Upper lobe of right lung (tissue), 1 donor: Measurements from ENCODE around the gene RNF43. TPM values are rescaled to one million over a fixed set of nuclear protein-coding genes. Genes with fewer than 3 reads are reported as not detected.
A peak's percentile ranks its signal among the peaks of the same experiment; 100 is the strongest.

Experiments used
- ATAC-seq: fragments of 200-7000 bp; cut with Tn5 transposase; one replicate; pipeline ENCODE4 v1.9.1; 2020; ENCODE audit warnings: mild to moderate bottlenecking, moderate library complexity
- DNase-seq: peaks from one replicate; pipeline ENCODE4 v3.0.0-alpha.2; 2020
- H3K27ac ChIP-seq: fragments of 200-600 bp; one replicate; pipeline ENCODE4 v1.8.0; 2022
- H3K27me3 ChIP-seq: fragments of 200-600 bp; one replicate; pipeline ENCODE4 v1.8.0; 2022; ENCODE audit warnings: mild to moderate bottlenecking
- H3K36me3 ChIP-seq: fragments of 200-600 bp; one replicate; pipeline ENCODE4 v1.8.0; 2022
- H3K4me1 ChIP-seq: fragments of 200-600 bp; one replicate; pipeline ENCODE4 v1.8.0; 2022
- H3K4me3 ChIP-seq: fragments of 200-600 bp; one replicate; pipeline ENCODE4 v1.8.0; 2022; ENCODE audit warnings: mild to moderate bottlenecking
- H3K9me3 ChIP-seq: fragments of 200-600 bp; one replicate; pipeline ENCODE4 v1.8.0; 2022
- intact Hi-C: fragments of 100-400 bp; cut with DNase I; formaldehyde crosslinking; loops from one replicate; pipeline ENCODE4 v1.11.0; 2022
- total RNA-seq: library from RNA; stranded (reverse); fragmentation: NEBNext Ultra II Directional; extraction: Animal tissue kit (Norgen Biotek cat#: 25700); gene quantifications from one replicate; pipeline ENCODE4 v1.2.1, GENCODE V29; 2021
- TF ChIP-seq, protein P1 (sequence below): fragments of 200-600 bp; IDR thresholded peaks from one replicate; pipeline ENCODE4 v1.8.0; 2022; ENCODE audit warnings: antibody characterized with exemption
- donor health status: DM: no; HTN: yes; CAD: no; lungs with severe emphysema.

The RNF43 gene
- total RNA-seq, 1 donor from 2014 or later = 7.5 TPM

DNA sequence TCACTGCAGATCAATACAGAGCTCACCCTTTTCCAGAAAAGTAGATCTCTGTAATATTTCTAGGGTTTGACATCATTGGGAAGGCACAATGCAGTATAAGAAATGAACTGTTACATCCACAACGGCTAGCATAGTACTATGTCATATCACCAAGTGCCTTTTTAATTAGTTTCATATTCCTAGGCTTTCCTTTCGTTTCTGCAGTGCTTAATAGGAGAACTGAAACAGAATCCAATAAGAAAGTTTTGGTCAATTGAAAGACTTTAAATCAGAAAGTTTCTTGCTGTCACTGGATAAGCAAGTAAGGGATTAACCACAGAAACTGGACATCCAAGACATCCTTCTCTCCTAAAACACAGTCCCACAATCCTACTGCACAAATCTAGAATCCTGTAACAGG, 3.5 kb upstream of the RNF43 start:
- Histone ChIP-seq H3K27ac (no peak overlapping the region), H3K4me3 (no peak overlapping the region), H3K4me1 (no peaks in the 10 kb centered on the region), H3K9me3 (no peaks in the 10 kb centered on the region), H3K27me3 (no peaks in the 10 kb centered on the region), H3K36me3 (no peaks in the 10 kb centered on the region)
- intact Hi-C loops = no loop called here
- no peak for ATAC-seq
- no peak for DNase-seq
- TF ChIP-seq, protein P1, sequence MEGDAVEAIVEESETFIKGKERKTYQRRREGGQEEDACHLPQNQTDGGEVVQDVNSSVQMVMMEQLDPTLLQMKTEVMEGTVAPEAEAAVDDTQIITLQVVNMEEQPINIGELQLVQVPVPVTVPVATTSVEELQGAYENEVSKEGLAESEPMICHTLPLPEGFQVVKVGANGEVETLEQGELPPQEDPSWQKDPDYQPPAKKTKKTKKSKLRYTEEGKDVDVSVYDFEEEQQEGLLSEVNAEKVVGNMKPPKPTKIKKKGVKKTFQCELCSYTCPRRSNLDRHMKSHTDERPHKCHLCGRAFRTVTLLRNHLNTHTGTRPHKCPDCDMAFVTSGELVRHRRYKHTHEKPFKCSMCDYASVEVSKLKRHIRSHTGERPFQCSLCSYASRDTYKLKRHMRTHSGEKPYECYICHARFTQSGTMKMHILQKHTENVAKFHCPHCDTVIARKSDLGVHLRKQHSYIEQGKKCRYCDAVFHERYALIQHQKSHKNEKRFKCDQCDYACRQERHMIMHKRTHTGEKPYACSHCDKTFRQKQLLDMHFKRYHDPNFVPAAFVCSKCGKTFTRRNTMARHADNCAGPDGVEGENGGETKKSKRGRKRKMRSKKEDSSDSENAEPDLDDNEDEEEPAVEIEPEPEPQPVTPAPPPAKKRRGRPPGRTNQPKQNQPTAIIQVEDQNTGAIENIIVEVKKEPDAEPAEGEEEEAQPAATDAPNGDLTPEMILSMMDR = no peak

DNA sequence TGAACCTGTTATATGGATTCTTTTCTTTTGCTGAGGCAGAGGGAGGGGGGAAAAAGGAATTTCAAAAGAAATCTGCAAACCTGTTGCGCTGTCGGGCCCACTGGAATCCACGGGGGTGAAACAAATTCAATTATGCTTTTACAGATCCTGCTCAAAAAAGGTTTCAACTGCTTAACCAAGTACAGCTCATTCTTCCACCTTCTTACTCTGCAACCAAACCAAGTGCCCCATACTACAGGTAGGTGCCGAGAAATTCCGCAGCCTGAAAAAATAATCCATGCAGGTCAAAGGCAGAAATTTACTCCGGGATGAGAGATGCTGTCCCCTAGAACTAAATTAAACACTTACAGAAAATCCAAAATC, 416 bp downstream of the RNF43 start:
- intact Hi-C loops = no loop called here
- Histone ChIP-seq H3K9me3 (no peaks in the 10 kb centered on the region), H3K4me1 (no peaks in the 10 kb centered on the region), H3K27me3 (no peaks in the 10 kb centered on the region), H3K36me3 (no peaks in the 10 kb centered on the region), H3K4me3 (peak overlapping the region; percentile 41), H3K27ac (peak overlapping the region; percentile 51)
- no peak for ATAC-seq
- TF ChIP-seq, protein P1 = no peak
- no peak for DNase-seq

DNA sequence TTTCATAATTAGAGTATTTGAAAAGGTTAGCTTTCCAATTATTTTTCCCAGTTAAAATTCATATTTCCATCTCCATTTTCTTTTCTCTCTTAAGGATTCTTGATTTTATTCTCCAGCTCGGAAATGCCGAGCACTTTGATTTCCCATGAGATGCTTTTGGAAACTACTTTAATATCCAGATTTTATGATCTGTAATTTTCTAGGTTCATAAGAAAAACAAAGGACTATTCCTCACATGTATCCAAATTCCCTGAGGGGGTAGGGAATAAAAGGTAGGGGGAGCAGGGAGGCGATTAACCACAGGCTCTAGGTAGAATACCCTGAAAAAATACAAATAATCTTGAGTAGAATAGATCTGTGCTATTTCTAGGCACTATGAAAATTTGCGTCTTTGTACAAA, 938 bp downstream of the RNF43 start:
- H3K36me3 ChIP-seq = no peaks in the 10 kb centered on the region
- H3K9me3 ChIP-seq = no peaks in the 10 kb centered on the region
- DNase-seq (no peak), ATAC-seq (no peak)
- H3K27ac ChIP-seq = peak overlapping the region; percentile 51
- H3K4me3 ChIP-seq = peak overlapping the region; percentile 41
- intact Hi-C loops = no loop called here
- TF ChIP-seq, protein P1 = no peak
- H3K4me1 ChIP-seq = no peaks in the 10 kb centered on the region
- H3K27me3 ChIP-seq = no peaks in the 10 kb centered on the region

DNA sequence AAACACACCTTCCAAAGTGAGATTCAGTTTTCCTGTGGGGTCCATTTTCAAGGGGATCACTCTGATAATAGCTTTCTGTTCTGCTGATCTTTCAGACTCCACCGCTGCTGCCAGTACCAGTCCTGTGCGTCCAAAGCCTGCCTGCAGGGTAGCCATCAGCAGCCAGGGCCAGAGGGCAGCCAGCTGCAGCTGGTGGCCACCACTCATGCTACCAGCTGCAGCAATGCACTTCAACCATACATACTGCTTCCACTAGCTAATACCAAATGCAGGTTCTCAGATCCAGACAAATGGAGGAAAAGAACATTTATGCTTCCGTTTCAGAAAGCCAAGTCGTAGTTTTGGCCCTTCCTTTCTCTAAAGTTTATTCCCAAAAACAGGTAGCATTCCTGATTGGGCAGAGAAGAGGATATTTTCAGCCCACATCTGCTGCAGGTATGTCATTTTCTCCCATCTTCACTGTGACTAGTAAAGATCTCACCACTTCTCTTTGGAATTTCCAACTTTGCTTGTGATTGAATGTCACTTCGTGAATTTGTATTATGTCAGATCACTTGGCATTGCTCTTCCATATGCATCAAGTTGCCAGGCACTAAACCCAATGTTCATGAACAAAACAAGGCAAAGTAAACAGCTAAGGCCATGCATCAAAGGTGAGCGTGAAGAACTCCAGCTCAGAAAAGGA, 1.8 kb downstream of the RNF43 start:
- intact Hi-C loops = no loop called here
- Histone ChIP-seq H3K4me3 (peak overlapping the region; percentile 41), H3K27me3 (no peaks in the 10 kb centered on the region), H3K27ac (peak overlapping the region; percentile 51), H3K4me1 (no peaks in the 10 kb centered on the region), H3K9me3 (no peaks in the 10 kb centered on the region), H3K36me3 (no peaks in the 10 kb centered on the region)
- TF ChIP-seq, protein P1 = no peak
- ATAC-seq (peak; percentile 45), DNase-seq (no peak)

DNA sequence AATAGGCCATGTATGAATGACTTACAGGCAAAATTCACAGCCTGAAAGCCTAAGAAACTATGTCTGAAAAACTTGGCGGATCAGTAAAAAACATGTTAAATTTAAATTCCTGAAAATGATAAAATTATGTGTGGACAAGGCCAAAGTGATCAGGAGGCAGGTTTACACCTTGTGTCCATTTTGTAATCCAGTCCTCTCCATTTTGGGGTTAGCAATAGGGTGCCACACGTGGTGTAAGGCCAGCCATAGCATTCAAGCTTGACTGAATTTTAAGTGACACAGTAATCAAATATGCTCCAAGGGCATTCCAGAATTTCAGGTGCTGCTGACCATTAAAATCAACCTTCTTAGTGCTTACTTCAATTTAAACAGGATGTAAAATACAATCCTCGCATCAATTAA, 2.7 kb downstream of the RNF43 start:
- Histone ChIP-seq H3K4me1 (no peaks in the 10 kb centered on the region), H3K27me3 (no peaks in the 10 kb centered on the region), H3K27ac (no peak overlapping the region), H3K36me3 (no peaks in the 10 kb centered on the region), H3K4me3 (peak overlapping the region; percentile 41), H3K9me3 (no peaks in the 10 kb centered on the region)
- ATAC-seq (no peak), DNase-seq (no peak)
- TF ChIP-seq, protein P1 = no peak
- intact Hi-C loops = no loop called here

DNA sequence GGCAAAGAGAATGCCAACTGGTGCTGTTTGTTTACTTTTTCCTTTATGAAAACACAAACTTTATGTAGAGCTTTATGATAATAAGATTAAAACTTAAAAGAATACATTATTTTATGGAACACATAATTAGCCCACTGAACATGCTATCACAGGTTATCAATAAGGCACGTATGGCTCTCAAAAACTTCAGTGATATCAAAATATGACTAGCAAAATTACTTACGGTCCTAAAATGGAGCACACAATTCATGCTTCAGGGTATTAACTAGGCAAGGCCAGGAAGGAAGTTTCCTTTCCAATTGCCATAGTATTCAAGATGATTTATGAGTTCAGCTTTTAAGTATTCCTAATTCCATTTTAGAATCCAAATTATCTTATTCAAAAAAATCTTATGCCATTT, 3.6 kb downstream of the RNF43 start:
- no peak for DNase-seq
- Histone ChIP-seq H3K27ac (peak overlapping the region; percentile 44), H3K4me3 (peak overlapping the region; percentile 41), H3K27me3 (no peaks in the 10 kb centered on the region), H3K36me3 (no peaks in the 10 kb centered on the region), H3K4me1 (no peaks in the 10 kb centered on the region), H3K9me3 (no peaks in the 10 kb centered on the region)
- intact Hi-C loops = no loop called here
- TF ChIP-seq, protein P1 = no peak
- ATAC-seq = no peak
